Posterior vena cava (tissue), 2 donors: ENCODE results near the gene MAP3K21. TPM values are rescaled to one million over a fixed set of nuclear protein-coding genes. Genes with fewer than 3 reads are reported as not detected.
A peak's percentile ranks its signal among the peaks of the same experiment; 100 is the strongest.

Source experiments
- DNase-seq: peaks from one replicate; pipeline ENCODE4 v3.0.0-alpha.2; 2020; ENCODE audit warnings: low spot score
- intact Hi-C, 2 donors: fragments of 100-400 bp; cut with DNase I; formaldehyde crosslinking; loops; one replicate each; pipeline versions ENCODE4 v1.14.1 to v1.14.2; 2022 to 2023
- long read RNA-seq, 2 donors: library from polyadenylated mRNA; unstranded; transcript quantifications; one replicate each; pipeline ENCODE4 v2.0.0, GENCODE V29; 2020 to 2021
- total RNA-seq, 2 donors: library from RNA; stranded (reverse); fragmentation: NEBNext Ultra II Directional; extraction: Animal tissue kit (Norgen Biotek cat#: 25700); gene quantifications; one replicate each; pipeline ENCODE4 v1.2.1, GENCODE V29; 2021
- donor health status: DM: yes; HTN: yes; CAD: no.
- donor health status: DM: yes; HTN: yes; CAD: no.

MAP3K21 gene
- total RNA-seq = under 1 TPM; 0.19 to 0.29 TPM
- long read RNA-seq, donor 1 = 0 reads
- long read RNA-seq, donor 2 = 0 reads

DNA sequence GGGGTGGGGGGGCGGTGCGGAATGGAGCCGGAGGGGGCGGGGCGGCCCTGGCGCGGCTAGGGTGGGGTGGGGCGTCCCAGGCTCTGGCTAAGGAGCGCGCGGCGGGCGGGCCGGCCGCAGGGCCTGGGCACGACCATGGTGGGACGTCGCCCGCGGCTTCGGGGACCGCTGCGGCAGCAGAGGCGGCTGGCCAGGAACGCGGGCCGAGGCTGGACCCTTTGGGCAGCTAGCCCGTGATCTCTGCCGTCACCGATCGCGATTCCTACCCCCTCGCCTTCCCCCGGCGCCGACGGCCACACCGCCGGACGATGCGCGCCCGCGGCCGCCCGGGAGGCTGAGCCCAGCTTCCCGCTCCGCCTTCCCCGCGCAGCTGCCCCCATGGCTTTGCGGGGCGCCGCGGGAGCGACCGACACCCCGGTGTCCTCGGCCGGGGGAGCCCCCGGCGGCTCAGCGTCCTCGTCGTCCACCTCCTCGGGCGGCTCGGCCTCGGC lies at the start of gene MAP3K21:
Gene MAP3K21 (plus strand): TSS at position 74 of the 491 bp plus-strand sequence. CDS start 305 bp downstream, at position 379.
- DNase-seq = peak; percentile 81
- intact Hi-C loops = no loop called here

DNA sequence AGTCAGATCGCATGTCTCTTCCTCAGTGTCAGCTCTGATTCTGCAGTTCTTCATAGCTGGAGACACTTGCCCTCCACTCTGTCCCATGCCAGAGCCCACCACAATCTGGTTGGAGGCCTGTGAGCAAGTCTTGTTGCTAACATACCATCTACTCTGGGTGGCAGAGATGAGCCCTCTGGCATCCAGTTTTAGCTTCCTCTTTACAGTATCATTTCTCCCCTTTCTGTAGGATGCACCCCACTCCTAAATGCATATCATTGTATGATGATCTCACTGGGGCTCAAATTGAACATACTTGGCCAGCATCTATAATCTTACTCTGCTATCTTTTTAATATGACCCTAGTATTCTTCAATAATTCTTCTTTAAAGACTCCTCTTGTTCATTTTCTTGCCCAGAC lies 48.9 kb upstream of the MAP3K21 start:
- intact Hi-C loops = no loop called here
- no peak for DNase-seq

DNA sequence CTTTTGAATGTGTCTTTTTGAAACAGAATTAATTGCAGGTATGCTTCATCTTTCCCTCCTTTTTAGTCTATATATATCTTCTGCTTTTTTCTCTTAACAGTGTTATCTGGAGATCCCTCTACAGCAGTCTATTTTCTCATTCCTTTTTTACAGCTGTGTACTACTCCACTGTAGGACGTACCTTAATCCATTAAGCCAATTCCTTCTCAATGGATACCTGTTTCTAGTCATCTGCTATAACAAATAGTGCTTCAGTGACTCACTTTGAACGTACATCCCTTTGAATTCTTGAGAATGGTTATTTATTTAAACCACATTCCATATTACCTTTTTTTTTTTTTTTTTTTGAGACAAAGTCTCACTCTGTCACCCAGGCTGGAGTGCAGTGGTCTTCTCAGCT lies 47.6 kb upstream of the MAP3K21 start:
- intact Hi-C loops = no loop called here

DNA sequence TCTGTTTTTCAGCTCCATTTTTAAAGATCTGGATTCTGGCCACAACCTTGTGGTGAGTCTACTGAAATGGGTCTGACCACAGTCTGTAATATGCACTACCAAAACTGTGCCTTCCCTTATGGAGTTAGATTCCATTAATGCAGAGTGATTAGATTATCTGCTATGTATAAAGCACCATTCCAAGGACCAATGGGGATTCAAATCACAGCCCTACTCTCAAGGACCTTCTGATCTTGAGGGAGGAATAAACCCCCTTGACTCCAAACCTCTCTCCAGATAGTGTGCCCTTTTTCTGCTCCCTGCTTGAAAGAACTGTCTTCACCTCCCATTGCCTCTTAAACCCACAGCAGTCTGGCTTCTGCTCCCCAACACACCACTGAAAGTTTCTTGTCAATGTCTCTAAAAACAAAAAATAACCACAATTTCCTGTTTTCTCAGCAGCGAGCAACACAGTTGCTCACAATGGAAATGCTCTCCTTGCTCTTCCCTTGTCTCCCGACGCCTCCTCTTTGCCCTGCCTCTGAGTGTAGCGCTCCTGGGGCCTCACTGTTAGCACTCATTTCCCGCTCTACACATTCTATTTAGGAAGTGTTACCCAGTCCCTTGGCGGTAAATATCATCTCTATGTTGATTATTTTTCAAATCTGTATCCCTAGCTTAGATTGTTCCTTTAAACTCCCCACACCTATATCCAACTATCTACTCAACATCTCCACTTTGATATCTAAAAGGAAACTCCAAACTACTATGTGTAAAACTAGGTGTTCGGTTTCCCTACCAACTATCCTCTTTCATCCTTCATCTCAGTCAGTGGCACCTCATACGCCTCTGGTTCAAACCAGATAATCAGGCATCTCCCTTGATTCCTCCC lies 45.6 kb upstream of the MAP3K21 start:
- DNase-seq = no peak
- intact Hi-C loops = no loop called here

More for the DNA sequence above, 47.6 kb upstream of the MAP3K21 start:
- no peak for DNase-seq

DNA sequence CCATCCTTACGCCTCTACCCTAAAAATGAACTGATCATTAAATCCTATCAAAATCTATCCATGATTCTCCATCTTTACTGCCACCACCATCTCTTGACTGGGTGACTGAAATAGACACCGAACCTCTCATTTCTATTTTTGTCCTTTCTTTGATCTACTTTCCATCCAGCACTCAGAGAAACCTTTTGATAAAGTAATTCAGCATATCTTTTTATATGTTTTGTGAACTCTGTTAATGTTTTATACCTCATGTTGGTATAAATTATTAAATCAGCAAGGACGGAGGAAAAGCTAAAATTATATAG lies 45.0 kb upstream of the MAP3K21 start:
- intact Hi-C loops = no loop called here
- DNase-seq = no peak

DNA sequence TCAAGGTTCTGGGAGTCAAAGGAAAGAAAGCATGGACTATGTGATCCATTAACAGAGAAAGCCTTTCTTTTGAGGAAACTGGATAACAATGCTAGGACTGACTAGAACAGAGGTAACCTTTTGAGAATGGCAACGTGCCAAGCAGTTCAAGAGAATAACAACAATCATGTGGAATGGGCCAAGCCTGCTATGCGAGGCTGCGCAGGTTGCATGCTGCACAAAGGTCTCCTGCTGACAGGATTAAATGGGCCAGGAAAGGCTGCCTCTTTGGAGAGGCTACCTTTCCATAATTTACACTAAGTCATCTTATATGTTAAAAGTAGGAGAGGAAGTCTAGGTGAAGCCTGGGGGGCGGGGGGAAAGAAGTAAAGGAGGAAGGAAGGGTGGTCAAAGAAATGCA lies 37.8 kb upstream of the MAP3K21 start:
- DNase-seq = no peak
- intact Hi-C loops = no loop called here

DNA sequence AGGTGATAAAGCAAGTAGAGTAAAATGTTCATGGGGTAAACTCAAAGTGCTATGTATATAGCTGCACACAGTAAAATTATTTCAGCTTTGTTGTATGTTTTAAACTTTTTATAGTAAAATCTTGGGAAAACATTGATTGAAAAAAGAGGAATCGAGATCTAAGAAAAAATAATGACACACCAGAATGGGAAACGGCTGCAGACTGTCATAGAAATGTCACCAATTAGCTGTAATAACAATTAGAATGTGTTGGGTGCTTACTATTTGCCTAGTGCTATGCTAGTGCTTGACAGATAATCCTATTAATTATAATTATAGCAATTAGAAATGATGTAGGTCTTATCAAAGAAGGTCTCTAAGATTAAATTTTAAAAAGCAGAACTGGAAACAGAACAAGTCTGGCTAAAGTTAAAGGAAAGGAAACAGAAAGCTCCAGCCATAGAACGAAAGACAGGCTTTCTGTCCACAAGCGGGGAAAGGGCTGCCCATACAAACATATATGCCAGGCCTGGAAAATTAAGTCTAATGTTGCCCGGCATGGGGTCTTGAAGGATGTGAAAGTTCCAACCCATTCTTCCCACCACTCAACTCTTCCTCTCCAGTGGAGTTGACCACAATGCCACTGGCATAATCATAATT lies 37.0 kb upstream of the MAP3K21 start:
- intact Hi-C loops = no loop called here
- no peak for DNase-seq

DNA sequence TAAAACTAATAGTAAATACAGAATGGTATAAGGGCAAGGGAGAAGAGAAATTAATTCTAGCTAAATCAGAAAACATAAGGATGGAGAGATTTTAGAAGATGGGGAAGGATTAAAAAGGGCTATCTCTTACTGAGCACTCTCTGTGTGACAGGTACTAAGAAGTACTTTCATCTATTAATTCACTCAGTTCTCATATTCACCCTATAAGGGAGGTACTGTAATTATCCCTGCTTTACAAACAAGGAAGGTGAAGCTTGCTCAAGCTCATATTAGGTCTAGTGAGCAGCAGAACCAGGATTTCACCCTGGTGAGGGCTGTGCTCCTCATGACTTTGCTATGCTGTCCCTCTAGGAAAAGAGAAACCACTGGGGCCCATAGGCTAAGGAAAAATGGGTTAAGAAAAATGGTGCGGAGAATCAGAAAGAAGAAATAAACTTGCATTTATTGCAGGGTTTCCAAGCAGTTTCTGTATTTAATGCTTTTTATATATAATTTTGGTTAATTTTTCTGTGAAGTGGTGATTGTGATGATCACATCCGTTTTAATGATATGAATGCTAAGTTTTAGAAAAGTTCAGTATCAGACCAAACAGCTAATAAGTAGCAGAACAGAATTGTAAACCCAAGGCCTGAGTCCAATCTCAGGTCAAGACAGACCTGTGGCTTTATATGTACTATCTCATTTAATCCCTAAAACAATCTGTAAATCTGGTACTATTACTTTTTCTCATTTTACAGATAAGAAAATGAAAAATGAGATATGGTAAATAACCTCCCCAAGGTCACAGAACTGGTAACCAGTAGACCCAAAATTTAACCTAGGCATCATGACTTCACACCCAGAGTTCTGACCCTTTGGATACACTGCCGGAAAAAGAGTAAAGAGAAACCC lies 33.7 kb upstream of the MAP3K21 start:
- intact Hi-C loops = no loop called here
- DNase-seq = no peak

DNA sequence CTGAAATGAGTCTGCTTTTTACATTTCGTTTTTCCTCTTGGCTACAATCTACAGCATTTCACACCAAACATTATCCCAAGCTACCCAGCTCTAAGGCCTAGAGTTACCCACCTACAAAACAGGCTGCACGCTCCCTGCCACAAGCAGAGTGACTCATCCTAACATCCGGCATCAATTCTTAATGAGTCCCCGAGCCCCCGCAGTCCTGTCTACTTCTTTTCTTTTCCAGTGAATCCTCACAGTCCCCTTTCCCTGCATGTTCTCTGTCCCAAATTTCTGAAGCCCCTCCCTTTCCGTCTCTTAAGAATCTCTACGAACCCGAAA lies 32.6 kb upstream of the MAP3K21 start:
- no peak for DNase-seq
- intact Hi-C loops = no loop called here

DNA sequence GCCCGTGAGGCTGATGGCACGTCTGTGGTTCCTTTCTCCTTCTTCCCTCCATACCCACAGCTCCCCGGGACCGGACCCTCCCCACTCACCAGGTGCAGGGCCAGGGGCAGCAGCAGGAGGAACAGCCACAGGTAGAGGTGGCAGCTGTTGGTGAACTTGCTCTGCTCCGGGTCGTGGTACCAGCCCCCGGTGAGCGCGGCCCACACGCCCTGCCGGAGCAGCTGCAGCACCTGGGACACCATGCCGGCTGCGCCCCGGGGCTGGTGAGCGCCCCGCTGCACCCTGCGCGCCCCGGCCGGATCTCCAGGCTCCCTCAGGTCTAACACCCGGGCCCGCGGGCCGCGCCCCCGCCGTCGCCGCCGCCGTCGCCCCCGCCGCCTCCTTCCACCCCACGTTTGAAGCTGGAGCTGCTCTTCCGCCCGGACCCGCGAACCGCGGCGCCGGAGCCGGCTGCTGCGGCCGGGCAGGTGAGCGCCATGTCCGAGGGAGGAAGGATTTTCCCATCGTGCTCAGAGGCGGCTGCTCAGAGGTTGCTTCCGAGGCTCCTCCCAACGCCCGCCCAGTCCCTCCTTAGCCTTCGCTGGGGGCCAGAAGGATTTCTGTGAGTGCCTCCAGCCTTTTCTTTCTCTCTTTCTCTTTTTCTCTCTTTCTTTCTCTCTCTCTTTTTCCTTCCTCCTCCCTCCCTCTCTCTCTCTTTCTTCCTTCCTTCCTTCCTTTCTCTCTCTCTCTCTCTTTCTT lies 32.1 kb upstream of the MAP3K21 start, which contains the start of gene PCNX2:
Gene PCNX2 (minus strand): TSS at position 489 of the 738 bp plus-strand sequence. CDS start 247 bp downstream, at position 242.
- no peak for DNase-seq
- intact Hi-C loops = no loop called here

DNA sequence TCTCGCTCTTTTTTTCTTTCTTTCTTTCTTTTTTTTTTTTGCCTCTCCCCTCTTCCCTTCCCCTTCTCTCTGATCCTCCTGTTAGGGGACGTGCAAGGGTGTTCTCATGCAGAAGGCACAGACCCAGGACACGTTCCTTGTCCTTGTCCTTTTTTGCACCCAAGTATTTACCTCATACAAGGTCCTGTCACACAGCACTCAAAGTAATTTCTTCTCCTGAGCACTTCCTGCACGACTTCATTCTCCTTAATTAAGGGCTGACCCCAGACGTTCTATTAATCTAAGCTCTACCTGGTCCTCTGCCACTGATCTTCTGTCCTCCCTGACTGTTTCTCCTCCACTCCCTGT lies 31.6 kb upstream of the MAP3K21 start:
- intact Hi-C loops = no loop called here
- no peak for DNase-seq

DNA sequence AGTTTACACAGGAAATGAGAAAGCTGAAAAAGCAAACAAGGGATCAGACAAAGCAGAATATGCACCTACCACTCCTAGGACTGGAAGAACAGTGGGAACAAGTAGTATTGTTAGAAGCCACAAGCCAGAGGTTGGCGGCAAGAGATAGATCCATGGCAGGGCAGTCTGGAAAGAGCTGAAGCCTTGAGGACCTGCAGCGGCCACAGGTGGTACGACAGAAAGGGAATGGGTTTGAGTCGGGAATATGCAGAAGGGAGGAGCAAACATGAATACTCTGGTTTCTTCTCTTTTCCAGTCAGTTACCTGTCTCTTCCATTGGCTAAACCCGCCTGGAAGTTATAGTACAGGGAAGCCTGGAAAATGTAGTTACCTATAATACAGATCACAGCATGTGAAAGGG lies 28.1 kb upstream of the MAP3K21 start:
- intact Hi-C loops = no loop called here
- DNase-seq = no peak

DNA sequence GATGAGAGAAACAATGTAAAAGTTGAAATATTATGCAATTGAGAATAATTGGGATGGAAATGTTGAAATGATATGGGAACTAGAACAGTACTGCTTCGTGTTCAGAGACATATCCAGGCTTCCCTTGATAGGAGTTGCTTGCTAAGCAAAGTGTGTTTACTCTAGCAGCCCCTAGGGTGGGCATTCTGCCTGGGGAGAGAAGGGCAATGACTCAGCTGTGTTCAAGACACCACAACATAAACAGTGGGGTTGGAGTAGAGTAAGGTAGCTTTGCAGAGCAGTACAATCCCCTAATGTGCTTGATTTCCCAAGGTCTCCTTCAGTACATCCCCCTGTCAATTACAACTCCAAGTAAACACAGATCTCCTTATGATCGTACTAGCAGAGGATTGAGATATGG lies 27.2 kb upstream of the MAP3K21 start:
- intact Hi-C loops = no loop called here
- no peak for DNase-seq

DNA sequence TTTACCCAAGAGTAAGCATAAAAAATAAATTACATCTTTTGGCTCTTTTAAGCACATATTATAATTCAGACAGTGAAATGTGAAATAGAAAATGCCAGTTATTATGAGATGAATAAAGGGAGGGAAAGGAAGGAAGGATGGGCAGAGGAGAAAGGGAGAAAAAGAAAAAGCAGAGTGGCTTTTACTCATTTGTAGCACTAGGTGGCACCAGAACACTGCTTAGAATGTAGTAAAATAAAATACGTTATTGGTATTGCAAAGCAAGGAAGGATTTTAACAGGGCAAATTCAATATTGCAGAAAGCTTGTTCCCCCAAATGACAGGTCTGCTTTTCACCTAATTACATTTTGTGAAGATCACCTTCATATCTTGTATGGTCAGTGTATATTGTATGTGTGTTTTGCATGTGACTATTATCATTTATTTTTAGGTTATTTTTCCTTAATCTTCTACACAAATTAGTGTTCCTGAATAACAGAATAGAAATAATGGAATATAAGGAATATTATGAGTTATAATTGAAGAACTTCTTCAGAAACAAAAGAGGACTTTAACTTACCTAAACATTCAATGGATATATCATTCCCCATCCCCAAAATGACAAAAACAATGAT lies 22.9 kb upstream of the MAP3K21 start:
- DNase-seq = no peak
- intact Hi-C loops = no loop called here

DNA sequence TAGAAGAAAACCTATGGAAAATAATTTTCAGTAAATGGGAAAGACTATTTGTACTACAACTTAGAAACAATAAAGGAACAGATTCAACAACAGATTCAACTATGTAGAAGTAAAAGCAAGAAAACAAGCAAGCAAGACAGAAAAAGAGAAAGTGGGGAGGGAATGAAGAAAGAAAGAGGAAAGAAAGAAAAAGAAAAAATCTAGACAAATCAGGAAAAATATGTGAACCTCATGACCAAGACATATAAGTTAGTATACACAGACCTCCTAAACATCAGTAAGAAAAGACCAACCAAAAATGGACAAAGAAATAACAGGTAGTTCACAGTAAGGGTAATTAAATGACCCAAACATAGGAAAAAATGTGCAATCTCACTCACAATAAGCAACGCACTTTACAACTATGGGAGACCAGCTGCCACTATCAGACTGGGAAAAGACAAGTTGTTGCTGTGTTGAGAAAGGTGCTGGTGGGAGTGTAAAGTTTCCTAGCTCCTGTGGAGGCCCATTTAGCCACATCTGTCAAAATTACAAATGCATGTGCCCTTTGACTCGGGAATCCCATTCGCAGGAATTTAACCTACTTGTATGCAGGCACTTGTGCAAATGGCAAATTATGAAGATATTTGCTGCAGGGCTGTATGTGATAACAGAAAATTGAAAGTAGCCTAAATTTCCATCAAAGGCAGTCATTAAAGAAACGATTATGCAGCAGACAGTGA lies 13.9 kb upstream of the MAP3K21 start:
- DNase-seq = no peak

DNA sequence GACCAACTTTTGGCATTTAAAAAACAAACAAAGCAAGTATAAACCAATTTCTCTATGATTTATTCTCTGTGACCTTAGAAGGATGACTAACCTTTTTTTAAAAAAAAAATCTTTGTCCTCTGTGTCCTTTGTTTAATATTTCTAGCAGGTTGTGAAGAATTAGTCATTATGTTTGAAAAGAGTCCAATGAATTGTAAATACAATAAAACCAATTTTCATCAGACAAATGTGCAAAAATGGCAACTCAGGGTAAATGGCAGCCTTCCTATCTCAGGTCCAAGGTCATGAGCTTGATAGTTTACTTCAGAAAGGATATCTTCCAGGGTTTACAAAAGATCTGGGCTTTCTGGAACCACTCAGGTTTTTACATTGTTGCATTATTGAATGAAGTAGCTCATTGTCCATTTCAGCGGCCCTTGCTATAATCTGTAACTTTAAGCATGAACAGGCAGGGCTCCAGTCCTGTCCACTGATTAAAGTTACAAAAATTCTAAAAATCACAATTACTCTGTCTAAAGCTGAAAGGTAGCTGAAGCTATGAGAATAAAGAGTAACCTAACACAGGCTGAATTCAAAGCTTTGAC lies 11.7 kb upstream of the MAP3K21 start:
- intact Hi-C loops = no loop called here
- DNase-seq = no peak

More for the DNA sequence above, 13.9 kb upstream of the MAP3K21 start:
- intact Hi-C loops = no loop called here

DNA sequence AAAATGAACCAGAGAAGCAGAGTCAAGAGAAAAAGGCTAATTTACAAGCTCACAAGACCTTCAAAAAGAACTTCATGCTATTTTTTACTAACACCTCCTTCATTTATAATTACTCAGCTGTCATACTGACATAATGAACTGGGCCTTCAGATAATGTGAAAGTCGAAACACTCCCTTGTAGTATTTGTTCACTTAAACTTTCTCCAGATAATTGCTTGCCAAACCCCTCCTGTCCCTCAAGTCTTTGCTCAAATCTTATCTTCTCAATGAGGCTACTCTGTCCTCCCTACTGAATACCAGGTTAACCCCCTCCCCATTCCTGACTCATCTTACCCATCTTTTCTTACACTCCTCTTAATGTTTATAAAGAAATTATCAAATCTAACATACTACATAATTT lies 11.1 kb upstream of the MAP3K21 start:
- no peak for DNase-seq
- intact Hi-C loops = no loop called here

DNA sequence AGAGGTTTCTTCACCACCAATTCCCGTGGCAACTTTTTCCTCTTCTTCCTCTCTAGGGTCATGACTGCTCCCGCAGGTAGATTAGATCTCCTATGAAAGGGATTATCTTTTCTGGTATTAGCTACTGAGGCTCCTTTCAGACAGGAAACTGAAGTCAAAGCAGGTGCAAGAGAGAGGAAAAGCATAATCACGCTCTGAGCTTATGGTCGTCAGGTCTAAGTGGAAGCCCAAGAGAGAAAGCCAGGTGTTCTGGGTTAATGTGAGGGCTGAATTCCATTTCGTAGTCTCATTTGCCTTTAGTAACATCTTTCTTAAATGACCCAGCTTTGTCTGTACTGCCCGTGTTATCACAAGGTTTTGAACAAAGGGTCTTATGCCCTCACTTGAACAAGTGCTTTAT lies 8.3 kb upstream of the MAP3K21 start:
- intact Hi-C loops = no loop called here
- DNase-seq = no peak
